GM18505 (cell line): ENCODE results near the gene USPL1.

Source experiments
- ATAC-seq: cut with Tn5 transposase; IDR thresholded peaks from one replicate; pipeline ENCODE4 v1.9.1; 2021; ENCODE audit not compliant: unreplicated experiment
- POLR2A ChIP-seq: IDR thresholded peaks from 4 replicates; pipeline ENCODE4 v1.6.1; 2011; ENCODE audit warnings: borderline replicate concordance; ENCODE audit not compliant: insufficient read depth, insufficient read length; ENCODE audit errors: extremely low read depth

Gene USPL1

DNA sequence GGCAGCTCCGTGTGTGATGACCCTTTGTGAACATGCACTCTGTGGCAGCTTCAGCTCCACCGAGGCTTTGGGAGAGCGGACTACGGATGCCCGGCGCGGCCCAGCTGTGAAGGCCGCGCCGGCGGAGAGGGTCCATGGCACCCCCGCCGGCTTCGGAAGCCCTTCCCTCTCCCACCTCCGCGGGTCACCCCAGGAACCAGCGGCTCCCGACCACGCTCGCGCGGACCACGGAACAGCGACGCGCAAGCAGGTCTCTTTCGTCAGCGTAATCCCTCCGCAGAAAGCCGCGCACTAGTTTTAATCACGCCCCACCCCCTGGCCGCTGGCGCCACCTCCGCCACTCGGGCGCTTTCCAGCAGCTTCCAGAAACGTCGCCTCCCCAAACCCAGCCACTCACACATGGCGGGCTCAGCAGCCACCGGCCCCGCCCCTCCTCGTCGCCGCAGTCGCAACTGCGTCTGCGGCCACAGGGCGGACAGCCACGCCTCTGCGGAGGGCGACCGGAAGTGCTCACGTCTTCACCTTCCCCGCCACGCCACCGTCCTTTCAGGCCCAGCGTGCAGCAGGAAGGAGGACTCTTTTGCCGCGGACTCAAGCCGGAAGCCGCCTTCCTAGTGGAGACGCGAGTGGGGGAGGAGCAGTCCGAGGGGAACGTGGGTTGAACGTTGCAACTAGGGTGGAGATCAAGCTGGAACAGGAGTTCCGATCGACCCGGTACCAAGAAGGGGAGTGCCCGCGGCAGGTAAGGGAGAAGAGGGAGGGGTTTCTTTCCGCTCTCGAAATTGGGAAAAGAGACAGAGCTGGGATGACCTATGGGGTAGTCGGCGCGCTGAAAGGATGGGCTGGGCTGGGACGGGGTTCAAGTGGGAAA lies at the start of gene USPL1:
TSS of gene USPL1 (plus strand) at position 606 of the 871 bp plus-strand sequence. CDS start 3,221 bp downstream, outside the sequence.
- ATAC-seq = peak; percentile 86
- TF ChIP-seq POLR2A = peak; percentile 92

DNA sequence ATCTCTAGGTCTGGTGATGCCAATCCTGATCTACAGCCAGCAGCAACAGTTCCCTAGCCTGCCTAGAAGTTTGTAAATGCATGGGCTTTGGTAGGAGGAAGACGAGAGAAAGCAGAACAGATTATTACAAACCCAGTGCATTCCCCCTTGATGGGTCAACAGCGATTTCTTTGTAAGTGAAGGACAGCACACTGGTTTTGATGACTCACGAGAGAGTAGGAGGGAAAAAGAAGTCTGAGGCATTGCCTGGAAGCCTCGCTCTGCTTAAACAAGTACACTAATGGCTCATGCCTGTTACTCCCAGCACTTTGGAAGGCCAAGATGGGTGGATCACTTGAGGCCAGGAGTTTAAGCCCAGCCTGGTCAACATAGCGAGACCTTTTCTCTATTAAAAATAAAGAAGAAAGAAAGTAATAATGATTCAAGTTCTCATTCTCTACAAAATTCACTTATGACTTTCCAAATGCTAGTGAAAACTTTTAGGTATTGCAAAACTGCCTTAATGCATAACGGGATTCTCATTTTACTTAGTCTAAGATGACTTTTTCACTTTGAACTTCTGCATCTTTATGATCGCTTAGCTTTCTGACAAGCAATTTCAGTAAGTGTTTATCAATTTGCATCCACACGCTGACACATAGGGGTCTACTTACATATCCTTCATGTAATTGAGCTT lies 47.7 kb upstream of the USPL1 start:
- no peak for ATAC-seq
- TF ChIP-seq POLR2A = no peak

DNA sequence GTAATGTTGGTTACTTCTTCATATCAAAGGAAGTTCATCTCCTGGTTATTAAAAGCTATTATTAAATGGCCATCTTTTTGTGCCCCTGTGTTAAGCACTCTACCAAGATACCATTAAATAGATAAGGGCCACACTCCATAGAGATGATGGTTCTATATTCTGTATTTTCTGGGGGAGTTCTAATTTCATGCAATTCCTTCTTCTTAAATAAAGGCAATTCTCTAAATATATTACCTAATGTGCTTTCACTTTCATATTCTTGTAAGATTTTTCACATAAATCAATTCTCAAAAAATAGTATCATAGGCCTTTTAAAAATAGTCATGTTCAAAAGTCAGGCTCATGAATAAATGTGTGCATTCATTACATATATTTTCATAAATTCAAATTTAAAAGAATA lies 47.0 kb upstream of the USPL1 start:
- no peak for ATAC-seq
- no peak for TF ChIP-seq POLR2A

DNA sequence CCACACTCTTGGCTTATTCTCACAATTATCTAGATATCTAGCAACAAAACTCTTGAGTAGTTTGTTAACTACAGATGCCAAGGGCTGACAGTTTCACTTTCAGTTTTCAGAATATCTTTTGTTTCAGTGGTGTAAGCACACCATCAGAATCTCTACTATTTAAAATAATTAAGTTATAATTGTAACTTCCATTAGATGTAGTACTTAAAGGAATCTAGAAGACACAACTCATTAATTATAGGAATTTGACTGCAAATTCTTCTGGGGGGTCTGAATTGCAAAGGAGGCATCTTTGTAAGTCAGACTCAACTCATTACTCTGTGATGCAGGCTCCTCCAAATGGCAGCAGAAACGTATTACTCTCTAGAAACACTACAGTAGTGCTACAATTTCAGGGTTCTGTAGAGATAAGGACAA lies 44.9 kb upstream of the USPL1 start:
- TF ChIP-seq POLR2A = no peak
- peak; percentile 63 for ATAC-seq

DNA sequence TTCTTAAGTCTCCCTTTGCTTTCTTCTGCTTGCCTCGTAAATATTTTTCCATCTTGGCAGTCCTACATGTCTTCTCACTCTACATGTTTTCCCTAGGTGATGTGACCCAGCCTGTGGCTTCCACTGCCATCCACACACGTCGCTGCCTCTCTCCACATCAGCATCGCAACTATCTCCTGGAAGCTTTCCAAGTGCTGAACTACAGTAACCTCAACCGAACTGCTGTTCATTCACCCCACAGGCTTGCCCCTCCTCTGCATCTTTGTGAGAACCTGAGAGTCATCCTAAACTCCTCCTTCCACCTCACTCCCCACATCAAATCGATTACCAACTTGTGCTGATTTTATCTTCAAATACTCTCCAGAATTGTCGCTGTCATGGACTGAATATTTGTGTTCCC lies 41.2 kb upstream of the USPL1 start:
- no peak for TF ChIP-seq POLR2A
- no peak for ATAC-seq

DNA sequence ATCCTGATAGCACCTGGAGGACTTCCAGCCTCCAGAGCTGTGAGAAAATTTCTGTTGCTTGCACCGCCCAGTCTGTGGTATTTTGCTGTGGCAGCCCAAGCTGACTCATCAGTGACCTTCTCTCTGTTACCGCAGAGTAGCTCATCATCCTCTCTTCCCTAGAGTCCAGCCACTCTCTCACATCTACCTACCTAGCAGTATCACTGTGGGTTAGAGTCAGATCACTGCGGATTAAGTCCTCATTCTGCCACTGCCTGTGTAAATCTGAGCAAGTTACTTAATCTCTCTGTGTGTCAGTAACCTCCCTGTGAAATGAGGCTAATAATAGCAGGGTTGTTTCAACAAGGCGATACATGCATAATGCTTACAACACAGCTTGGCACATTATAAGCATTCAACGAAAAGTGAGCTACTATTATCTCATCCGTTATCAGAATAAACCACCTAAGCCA lies 40.3 kb upstream of the USPL1 start:
- ATAC-seq = peak; percentile 57
- no peak for TF ChIP-seq POLR2A

DNA sequence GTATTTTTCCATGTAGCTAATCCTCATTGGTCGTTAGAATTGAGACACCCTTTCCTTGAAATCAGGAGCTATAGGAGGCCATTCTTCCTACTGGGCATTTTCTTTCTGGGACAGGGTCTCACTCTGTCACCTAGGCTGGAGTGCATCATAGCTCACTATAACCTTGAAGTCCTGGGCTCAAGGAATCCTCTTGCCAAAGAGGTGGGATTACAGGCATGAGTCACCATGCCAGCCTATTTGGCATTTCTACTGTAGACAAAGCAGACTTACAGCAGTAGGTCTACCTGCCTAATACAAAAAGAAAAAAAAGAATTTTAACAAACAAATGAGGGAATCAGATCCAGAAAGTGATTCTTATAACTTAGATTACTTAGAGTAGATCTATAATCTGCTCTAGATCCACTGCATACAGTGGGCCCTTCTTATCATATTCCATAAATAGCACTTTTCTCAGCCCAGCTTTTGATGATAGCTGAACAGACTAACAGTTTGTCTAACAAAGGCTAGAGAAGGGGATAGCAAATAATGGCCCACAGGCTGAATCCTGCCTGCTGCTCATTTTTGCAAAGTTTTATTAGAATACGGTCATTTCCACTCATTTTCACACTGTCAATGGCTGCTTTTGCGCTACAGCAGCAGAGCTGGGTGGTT lies 36.7 kb upstream of the USPL1 start:
- no peak for ATAC-seq
- TF ChIP-seq POLR2A = no peak

DNA sequence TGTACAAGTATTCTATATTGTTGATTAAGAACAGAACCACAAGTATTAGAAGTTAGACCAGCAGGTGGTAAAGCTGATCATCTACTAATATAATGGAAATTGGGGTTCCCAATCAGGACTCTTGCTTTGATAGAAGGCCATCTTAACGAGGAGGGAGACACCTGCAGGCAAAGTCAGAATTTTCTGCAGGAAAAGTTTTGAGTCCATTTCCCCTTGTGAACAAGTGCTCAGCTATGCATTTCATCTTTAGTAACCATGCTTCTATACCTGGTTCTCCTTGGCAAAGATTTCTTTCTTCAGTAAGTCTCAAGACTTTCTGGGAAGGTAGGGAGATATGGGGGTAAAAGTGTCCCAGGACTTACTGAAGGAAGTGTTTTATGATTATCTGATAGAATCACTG lies 36.1 kb upstream of the USPL1 start:
- TF ChIP-seq POLR2A = no peak
- ATAC-seq = no peak

DNA sequence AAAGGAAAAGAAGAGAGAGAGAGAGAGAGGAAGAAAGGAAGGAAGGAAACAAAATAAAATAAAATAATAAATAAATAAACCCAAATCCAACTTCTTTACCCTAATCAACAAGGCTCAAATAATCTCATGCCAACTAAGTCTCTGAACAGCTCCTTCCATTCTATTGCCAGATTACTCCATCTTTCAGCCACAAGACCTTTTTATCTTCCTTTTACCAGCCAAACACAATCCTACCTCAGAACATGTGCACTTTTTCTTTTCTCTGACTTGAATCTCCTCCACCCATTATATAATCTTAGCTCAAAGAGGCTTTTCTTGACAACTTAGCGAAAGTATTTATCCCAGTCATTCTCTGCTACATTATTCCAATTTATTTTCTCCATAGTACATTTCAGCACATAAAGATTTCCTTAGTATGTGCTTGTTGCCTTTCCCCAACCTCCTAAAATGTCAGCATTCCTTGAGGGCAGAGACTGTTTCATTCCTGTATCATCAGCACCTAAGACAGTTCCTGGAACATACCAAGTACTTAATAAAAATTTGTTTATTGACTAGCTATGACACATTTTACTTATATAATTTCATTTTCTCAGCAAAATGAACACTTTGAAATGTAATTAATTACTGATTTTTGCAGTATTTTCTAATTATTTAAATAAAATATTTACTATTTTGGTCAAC lies 33.5 kb upstream of the USPL1 start:
- no peak for ATAC-seq
- TF ChIP-seq POLR2A = no peak

DNA sequence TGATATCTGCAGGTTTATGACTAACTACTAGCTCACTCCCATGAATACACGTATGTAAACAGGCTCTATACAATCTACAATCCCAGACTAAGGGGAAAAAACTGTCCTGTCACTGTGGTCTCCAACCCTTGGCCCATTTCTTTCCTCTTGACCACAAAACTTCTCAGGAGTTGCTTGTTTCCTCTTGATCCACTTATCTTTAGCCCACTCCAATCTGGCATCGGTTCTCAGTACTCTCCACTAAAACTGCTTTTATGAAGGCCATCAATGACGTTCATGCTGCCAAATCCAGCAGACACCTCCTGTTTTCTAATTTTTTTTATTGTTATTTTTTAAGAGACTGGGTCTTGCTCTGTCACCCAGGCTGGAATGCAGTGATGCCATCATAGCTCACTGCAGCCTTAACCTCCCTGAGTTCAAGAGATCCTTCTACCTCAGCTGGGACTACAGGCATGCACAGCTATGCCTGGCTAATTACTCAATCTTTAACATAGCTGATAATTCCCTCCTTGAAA lies 31.9 kb upstream of the USPL1 start:
- no peak for ATAC-seq
- TF ChIP-seq POLR2A = no peak

DNA sequence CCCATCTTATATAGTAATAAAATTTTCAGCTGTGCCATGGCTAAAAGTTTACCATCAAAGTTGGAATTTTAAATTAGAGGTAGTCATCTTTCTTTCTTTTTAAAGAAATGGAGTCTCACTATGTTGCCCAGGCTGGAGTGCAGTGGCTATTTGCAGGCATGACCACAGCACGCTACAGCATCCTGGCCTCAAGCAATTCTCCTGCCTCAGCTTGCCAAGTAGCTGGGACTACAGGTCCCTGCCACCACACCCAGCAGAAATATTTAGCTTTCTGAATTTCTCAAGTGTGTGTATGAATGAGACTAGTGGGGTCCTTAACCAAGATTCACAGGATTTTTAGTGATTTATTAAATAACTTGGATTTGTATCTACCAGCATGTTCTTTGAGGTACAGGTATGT lies 30.5 kb upstream of the USPL1 start:
- no peak for ATAC-seq
- TF ChIP-seq POLR2A = no peak

DNA sequence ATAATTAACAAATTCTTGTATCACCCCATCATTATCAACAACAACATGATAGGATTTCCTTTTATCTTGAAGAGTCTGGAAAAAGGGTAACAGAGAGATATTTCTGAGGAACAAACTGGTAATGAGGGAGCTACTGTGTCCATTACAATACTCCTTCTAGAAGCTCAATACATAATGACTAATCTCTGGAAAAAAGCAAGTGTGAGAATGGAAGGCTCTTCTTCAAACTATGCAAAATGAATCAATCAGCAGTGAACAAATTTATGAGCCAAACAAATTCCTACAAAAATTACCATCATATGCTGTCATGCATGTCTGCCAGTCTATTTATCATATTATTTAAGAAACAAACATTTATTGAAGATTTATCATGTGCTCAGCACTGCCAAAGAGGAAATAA lies 30.0 kb upstream of the USPL1 start:
- no peak for ATAC-seq
- TF ChIP-seq POLR2A = no peak

DNA sequence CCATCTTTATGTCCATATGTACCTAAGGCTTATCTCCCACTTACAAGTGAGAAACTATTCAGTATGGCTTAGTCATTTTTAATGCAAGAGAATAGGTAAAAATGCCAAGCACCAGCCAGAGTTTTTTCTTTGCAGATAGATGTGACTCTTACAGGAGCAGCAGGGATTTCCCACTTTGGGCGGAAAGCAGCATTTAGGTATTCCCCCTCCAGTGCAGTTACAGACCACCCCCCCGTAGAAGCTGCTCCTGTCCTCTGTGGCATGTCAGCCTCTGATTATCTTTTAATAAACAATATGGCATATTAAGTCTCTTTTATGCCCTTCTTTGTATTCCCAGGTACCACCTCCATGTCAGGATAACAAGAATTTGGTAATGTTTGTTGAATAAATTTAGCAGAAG lies 24.7 kb upstream of the USPL1 start:
- no peak for TF ChIP-seq POLR2A
- no peak for ATAC-seq
